Keratinocyte (primary cell): Measurements from ENCODE around the gene PRG2. TPM values are rescaled to one million over a fixed set of nuclear protein-coding genes. Genes with fewer than 3 reads are reported as not detected.
"Not testable (repeated sequence)": the region's sequence is repeated elsewhere in the genome, so short reads cannot be mapped to it uniquely, and the experiment has no call there.

Experiments
- DNase-seq: peaks from one replicate; pipeline ENCODE4 v3.0.0-alpha.2; 2011; ENCODE audit warnings: low read depth, missing footprints, low spot score
- FAIRE-seq: peaks from 2 replicates; lab custom pipeline; 2011; peaks lifted over from hg19 to GRCh38; lab: Jason Lieb, UNC
- H2AFZ ChIP-seq: 2 replicates; pipeline ENCODE4 v1.6.0; 2012; ENCODE audit warnings: low read length, control low read depth, inconsistent platforms; ENCODE audit not compliant: control insufficient read depth
- H3K27ac ChIP-seq: 2 replicates; pipeline ENCODE4 v1.5.1; 2011; ENCODE audit warnings: low read length; ENCODE audit not compliant: control insufficient read depth, insufficient read depth
- H3K27me3 ChIP-seq: 3 replicates; pipeline ENCODE4 v1.6.0; 2011; ENCODE audit warnings: low read length; ENCODE audit not compliant: control insufficient read depth, insufficient read depth; ENCODE audit errors: extremely low read depth
- H3K36me3 ChIP-seq, 2 experiments: 2 replicates in 1 of 2; 3 replicates in 1 of 2; pipeline ENCODE4 v1.5.1; 2011; ENCODE audit warnings: low read length in 2 of 2, mild to moderate bottlenecking in 1 of 2; ENCODE audit not compliant: control insufficient read depth in 2 of 2, insufficient read depth in 2 of 2; ENCODE audit errors: extremely low read depth in 1 of 2
- H3K4me1 ChIP-seq: 3 replicates; pipeline ENCODE4 v1.5.1; 2011; ENCODE audit warnings: low read length; ENCODE audit not compliant: control insufficient read depth, insufficient read depth; ENCODE audit errors: extremely low read depth
- H3K4me2 ChIP-seq: 3 replicates; pipeline ENCODE4 v1.6.0; 2011; ENCODE audit warnings: low read depth, low read length; ENCODE audit not compliant: control insufficient read depth, insufficient read depth; ENCODE audit errors: extremely low read depth
- H3K4me3 ChIP-seq, 3 experiments: fragments of 200-600 bp in 1 of 3; sonication (generic) in 1 of 3; 2 replicates in 2 of 3; 3 replicates in 1 of 3; pipeline ENCODE4 v1.5.1; 2011 to 2016; ENCODE audit warnings: low read length in 3 of 3, mild to moderate bottlenecking in 3 of 3, control low read depth in 2 of 3, inconsistent platforms in 1 of 3, low read depth in 1 of 3, mixed read lengths in 1 of 3, mixed run types in 1 of 3, moderate library complexity in 1 of 3; ENCODE audit not compliant: control insufficient read depth in 2 of 3, insufficient read depth in 2 of 3; ENCODE audit errors: extremely low read depth in 1 of 3
- H3K79me2 ChIP-seq: 2 replicates; pipeline ENCODE4 v1.6.0; 2012; ENCODE audit warnings: low read length; ENCODE audit not compliant: control insufficient read depth, insufficient read depth
- H3K9ac ChIP-seq: 3 replicates; pipeline ENCODE4 v1.6.0; 2011; ENCODE audit warnings: low read length; ENCODE audit not compliant: control insufficient read depth, insufficient read depth; ENCODE audit errors: extremely low read depth
- H3K9me1 ChIP-seq: 3 replicates; pipeline ENCODE4 v1.6.0; 2011; ENCODE audit warnings: low read length; ENCODE audit not compliant: control insufficient read depth, insufficient read depth; ENCODE audit errors: extremely low read depth
- H3K9me3 ChIP-seq: 2 replicates; pipeline ENCODE4 v1.5.1; 2012; ENCODE audit warnings: low read depth, low read length; ENCODE audit not compliant: control insufficient read depth
- H4K20me1 ChIP-seq: 3 replicates; pipeline ENCODE4 v1.6.0; 2011; ENCODE audit warnings: low read length; ENCODE audit not compliant: control insufficient read depth, insufficient read depth; ENCODE audit errors: extremely low read depth
- CTCF ChIP-seq, 3 experiments: IDR thresholded peaks in 1 of 3; conservative IDR thresholded peaks in 1 of 3; optimal IDR thresholded peaks in 1 of 3; 2 replicates in 2 of 3; 3 replicates in 1 of 3; pipeline versions ENCODE3 to v1.5.1; 2011; ENCODE audit warnings: low read length in 3 of 3, mild to moderate bottlenecking in 3 of 3, moderate library complexity in 2 of 3, control low read depth in 1 of 3, inconsistent platforms in 1 of 3; ENCODE audit not compliant: insufficient read depth in 2 of 3; ENCODE audit errors: extremely low read depth in 1 of 3
- EZH2 ChIP-seq: IDR thresholded peaks from one replicate; pipeline ENCODE4 v1.6.1; 2012; ENCODE audit warnings: inconsistent platforms, mild to moderate bottlenecking, low read length, moderate library complexity
- dilution Hi-C: fragments of 300-500 bp; cut with MboI; formaldehyde crosslinking; loops from one replicate; pipeline ENCODE4 v1.7.0; 2020; ENCODE audit warnings: low sequenced_read_pairs; ENCODE audit not compliant: extremely low pct_ligation_motif_present
- polyA plus RNA-seq, 5 experiments: library from polyadenylated mRNA; depleted of rRNA in 3 of 5; stranded (reverse) in 3 of 5; stranded (forward) in 1 of 5; unstranded in 1 of 5; fragments of >200 nt; gene quantifications; 1 replicate in 1 of 5; 2 replicates in 3 of 5; 3 replicates in 1 of 5; pipeline versions ENCODE4 v1.2.1 to v1.2.3, GENCODE V29; 2011 to 2012; ENCODE audit warnings: missing spikeins in 2 of 5, low read depth in 1 of 5, low replicate concordance in 1 of 5

Gene PRG2
- polyA plus RNA-seq, 1 donor (not counting 4 experiments of a cell fraction or from before 2014, with no cell fraction given), result 0.09 TPM

DNA sequence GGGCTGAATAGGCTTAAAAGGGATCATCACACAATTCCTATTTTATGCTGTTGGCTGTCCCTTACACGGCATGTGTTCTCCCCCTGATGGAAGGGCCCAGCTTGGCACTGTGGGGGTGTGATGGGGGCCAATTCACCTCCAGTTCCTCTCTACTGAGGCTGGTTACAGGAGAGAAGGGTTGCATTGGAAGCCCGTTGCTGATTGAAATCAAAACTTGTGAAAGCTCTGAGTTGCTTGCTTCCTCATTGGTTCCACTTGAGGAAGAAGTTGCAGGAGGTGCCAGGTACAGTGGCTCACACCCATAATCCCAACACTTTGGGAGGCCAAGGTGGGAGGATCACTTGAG is 13.3 kb upstream of the PRG2 start:
- Histone ChIP-seq H3K4me3 (no peak overlapping the region), H3K36me3 (peaks cover 9 to 11% of the 10 kb centered on the region in 2 experiments), H3K4me1 (peaks cover 38% of the 10 kb centered on the region), H2AFZ (no peak overlapping the region), H3K4me2 (no peak overlapping the region), H3K9ac (no peak overlapping the region), H3K9me1 (no peaks in the 10 kb centered on the region), H3K9me3 (no peaks in the 10 kb centered on the region), H3K79me2 (no peaks in the 10 kb centered on the region), H3K27ac (no peak overlapping the region), H4K20me1 (no peaks in the 10 kb centered on the region), H3K27me3 (no peaks in the 10 kb centered on the region)
- FAIRE-seq, result no peak
- dilution Hi-C loops, result no loop called here
- no peak for DNase-seq
- TF ChIP-seq EZH2 (no peak), CTCF (optimal IDR thresholded peaks at IDR 0.05 in 1 of 3, IDR thresholded peaks at IDR 0.05 in 1 of 3, conservative IDR thresholded peaks at IDR 0.05 in 1 of 3; ENCODE audit: extremely low read depth in 1 of 3, insufficient read depth in 2 of 3, low read length in 3 of 3) (no peak)

DNA sequence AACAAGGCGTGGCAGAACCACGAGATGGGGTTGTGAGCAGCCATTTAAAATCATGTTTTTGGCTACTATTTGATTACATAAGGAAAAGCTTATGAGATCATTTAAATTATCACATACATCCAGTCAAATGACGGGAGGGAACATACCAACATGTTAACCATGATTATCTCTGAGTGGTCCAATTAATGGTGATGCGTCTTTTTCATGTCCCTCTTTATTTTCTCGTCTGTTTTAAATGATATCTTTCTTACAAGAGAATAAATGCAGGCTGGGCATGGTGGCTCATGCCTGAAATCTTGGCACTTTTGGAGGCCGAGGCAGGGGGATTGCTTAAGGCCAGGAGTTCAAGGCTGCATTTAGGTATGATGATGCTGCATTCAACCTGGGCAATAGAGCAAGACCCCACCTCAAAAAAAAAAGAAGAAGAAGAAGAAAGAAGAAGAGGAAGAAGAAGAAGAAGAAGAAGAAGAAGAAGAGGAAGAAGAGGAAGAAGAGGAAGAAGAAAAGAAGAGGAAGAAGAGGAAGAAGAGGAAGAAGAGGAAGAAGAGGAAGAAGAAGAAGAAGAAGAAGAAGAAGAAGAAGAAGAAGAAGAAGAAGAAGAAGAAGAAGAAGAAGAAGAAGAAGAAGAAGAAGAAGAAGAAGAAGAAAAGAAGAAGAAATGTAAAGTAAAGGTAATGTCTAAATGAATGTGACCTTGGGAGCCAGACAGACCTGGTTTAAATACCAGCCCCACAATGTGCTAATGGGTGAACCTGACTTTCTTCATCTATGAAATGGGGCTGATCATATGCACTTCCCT is 12.8 kb upstream of the PRG2 start:
- dilution Hi-C loops, DNase-seq: not testable (repeated sequence)

More for the DNA sequence above, 12.8 kb upstream of the PRG2 start:
- H3K9me1 ChIP-seq, FAIRE-seq, H3K9me3 ChIP-seq, H3K27ac ChIP-seq, H3K9ac ChIP-seq, H3K79me2 ChIP-seq, H4K20me1 ChIP-seq, H3K4me2 ChIP-seq, H2AFZ ChIP-seq, H3K36me3 ChIP-seq, H3K4me3 ChIP-seq, H3K27me3 ChIP-seq: not testable (repeated sequence)
- peaks cover 42% of the 10 kb centered on the region for H3K4me1 ChIP-seq
